K562 (cell line): ENCODE results near the gene SMCO3. TPM values are rescaled to one million over a fixed set of nuclear protein-coding genes. Genes with fewer than 3 reads are reported as not detected.

ENCODE experiments used
- ATAC-seq: fragments of 200-7000 bp; cut with Tn5 transposase; 3 replicates; pipeline ENCODE4 v1.9.1; 2020; ENCODE audit warnings: moderate library complexity
- BruUV-seq: library from RNA; stranded (reverse); fragments of 400-500 nt; replicated peaks from 2 replicates; lab custom pipeline; 2021; lab: Mats Ljungman, UMichigan
- CTCF ChIA-PET: fragments of 300-600 bp; formaldehyde crosslinking; extraction: SDS; loops from one replicate; lab custom pipeline; 2021; ENCODE audit warnings: low intra/inter-chr PET ratio; lab: Yijun Ruan, JAX
- POLR2A ChIA-PET: fragments of 300-600, 350-650 bp; sonication (Branson Sonifier 250); formaldehyde crosslinking; extraction: SDS; loops from one replicate; lab custom pipeline; 2021; ENCODE audit warnings: antibody characterized with exemption, inconsistent platforms; lab: Yijun Ruan, JAX
- DNase-seq, 4 experiments: peaks; one replicate each; pipeline versions ENCODE4 v3.0.0 to v3.0.0-alpha.2; 2011 to 2018; ENCODE audit warnings: low spot score in 3 of 4, mixed read lengths in 3 of 4; ENCODE audit errors: extremely low read depth in 1 of 4
- FAIRE-seq: peaks from 2 replicates; lab custom pipeline; 2011; peaks lifted over from hg19 to GRCh38; lab: Jason Lieb, UNC
- H2AFZ ChIP-seq: 2 replicates; pipeline ENCODE4 v1.6.0; 2011; ENCODE audit warnings: low read depth, low read length, control low read depth, inconsistent platforms
- H3K27ac ChIP-seq: fragments of 200-600 bp; 3 replicates; pipeline ENCODE4 v1.8.0; 2011; ENCODE audit warnings: low read depth, mild to moderate bottlenecking, control low read depth, inconsistent platforms, low read length, moderate library complexity, mixed read lengths; ENCODE audit errors: extremely low read depth
- H3K27me3 ChIP-seq, 2 experiments: fragments of 300-600 bp in 1 of 2; 2 replicates in 1 of 2; 3 replicates in 1 of 2; pipeline versions ENCODE4 v1.6.0 to v1.8.0; 2011; ENCODE audit warnings: inconsistent platforms in 2 of 2, low read length in 2 of 2, mild to moderate bottlenecking in 1 of 2, mixed read lengths in 1 of 2, moderate library complexity in 1 of 2; ENCODE audit not compliant: control insufficient read depth in 2 of 2, insufficient read depth in 2 of 2
- H3K36me3 ChIP-seq: fragments of 300-600 bp; 3 replicates; pipeline ENCODE4 v1.8.0; 2011; ENCODE audit warnings: mild to moderate bottlenecking, low read length, inconsistent platforms; ENCODE audit not compliant: control insufficient read depth, insufficient read depth
- H3K4me1 ChIP-seq, 2 experiments: fragments of 200-600 bp in 1 of 2; replicated peaks in 1 of 2; 2 replicates in 1 of 2; 3 replicates in 1 of 2; pipeline versions ENCODE4 v1.5.1 to v1.8.0; 2011; ENCODE audit warnings: inconsistent platforms in 2 of 2, low read length in 2 of 2, mild to moderate bottlenecking in 1 of 2, mixed read lengths in 1 of 2, moderate library complexity in 1 of 2; ENCODE audit not compliant: control insufficient read depth in 2 of 2, insufficient read depth in 2 of 2
- H3K4me2 ChIP-seq: 2 replicates; pipeline ENCODE4 v1.6.1; 2011; ENCODE audit warnings: low read length, control low read depth, inconsistent platforms, mixed read lengths; ENCODE audit not compliant: insufficient read depth
- H3K4me3 ChIP-seq: fragments of 200-600 bp; sonication (generic), shearing (Covaris generic); 2 replicates; pipeline ENCODE4 v1.5.1; 2016; ENCODE audit warnings: control low read depth, inconsistent platforms
- H3K79me2 ChIP-seq: fragments of 200-600 bp; 3 replicates; pipeline ENCODE4 v1.8.0; 2011; ENCODE audit warnings: low read length, inconsistent platforms; ENCODE audit not compliant: control insufficient read depth, insufficient read depth
- H3K9ac ChIP-seq, 2 experiments: 2 replicates each; pipeline versions ENCODE4 v1.6.0 to v1.6.1; 2011; ENCODE audit warnings: low read depth in 2 of 2, low read length in 2 of 2, control low read depth in 1 of 2, inconsistent platforms in 1 of 2, mild to moderate bottlenecking in 1 of 2, mixed read lengths in 1 of 2; ENCODE audit not compliant: insufficient read depth in 1 of 2
- H3K9me1 ChIP-seq: one replicate; pipeline ENCODE4 v1.6.0; 2011; ENCODE audit warnings: inconsistent platforms, mild to moderate bottlenecking, low read length, moderate library complexity; ENCODE audit not compliant: control insufficient read depth, insufficient read depth
- H3K9me3 ChIP-seq: replicated peaks from 2 replicates; pipeline ENCODE4 v1.5.1; 2011; ENCODE audit warnings: low read depth, low read length, inconsistent platforms; ENCODE audit not compliant: control insufficient read depth, insufficient read depth
- H4K20me1 ChIP-seq: replicated peaks from 2 replicates; pipeline ENCODE4 v1.6.1; 2011; ENCODE audit warnings: low read length, inconsistent platforms, mixed read lengths; ENCODE audit not compliant: control insufficient read depth, insufficient read depth
- CTCFL ChIP-seq: IDR thresholded peaks from 2 replicates; pipeline ENCODE4 v1.6.1; 2011; ENCODE audit warnings: borderline replicate concordance, low read depth, mild to moderate bottlenecking, moderate library complexity, low read length; ENCODE audit not compliant: insufficient read depth, poor library complexity, severe bottlenecking
- E2F4 ChIP-seq: sonication (generic); formaldehyde crosslinking; IDR thresholded peaks from 2 replicates; pipeline ENCODE4 v1.8.0; 2022; ENCODE audit warnings: mild to moderate bottlenecking, low read depth, missing genetic modification reagents
- FOXA3 ChIP-seq, 2 experiments: fragments of 450-650 bp in 1 of 2; sonication (generic) in 1 of 2; formaldehyde crosslinking; IDR thresholded peaks in 1 of 2; conservative IDR thresholded peaks in 1 of 2; 2 replicates each; pipeline versions ENCODE4 v1.4.0 to v1.8.0; 2020 to 2022; ENCODE audit warnings: mild to moderate bottlenecking in 2 of 2, missing genetic modification reagents in 1 of 2
- MXI1 ChIP-seq: IDR thresholded peaks from 2 replicates; pipeline ENCODE4 v1.6.1; 2011; ENCODE audit warnings: low read depth, mild to moderate bottlenecking, improper control_type of control experiment, low read length
- NCOA4 ChIP-seq: fragments of 450-650 bp; IDR thresholded peaks from 2 replicates; pipeline ENCODE4 v1.6.1; 2018; ENCODE audit warnings: mild to moderate bottlenecking; ENCODE audit not compliant: partially characterized antibody
- SAP30 ChIP-seq: fragments of 200-600 bp; sonication (generic); IDR thresholded peaks from 2 replicates; pipeline ENCODE4 v1.6.1; 2012; ENCODE audit warnings: borderline replicate concordance, low read depth, mild to moderate bottlenecking, moderate library complexity, low read length, control low read depth, inconsistent platforms; ENCODE audit not compliant: insufficient read depth, poor library complexity, severe bottlenecking
- ZBTB2 ChIP-seq: fragments of 450-650 bp; IDR thresholded peaks from 2 replicates; pipeline ENCODE4 v1.6.1; 2016; ENCODE audit warnings: antibody characterized with exemption
- ZBTB49 ChIP-seq: sonication (generic); formaldehyde crosslinking; IDR thresholded peaks from 2 replicates; pipeline ENCODE4 v1.8.0; 2022; ENCODE audit warnings: missing genetic modification reagents, mild to moderate bottlenecking, borderline replicate concordance
- ZNF197 ChIP-seq: fragments of 200-800 bp; sonication (Bioruptor generic); IDR thresholded peaks from 2 replicates; pipeline ENCODE4 v1.6.1; 2016; ENCODE audit warnings: low read depth, missing genetic modification characterization, missing compliant biosample characterization
- WGBS: fragments of 100-300 bp; shearing (Covaris generic); methylation state at CpG from one replicate; pipeline ENCODE4 v1.1.6; 2016; ENCODE audit warnings: low coverage, mixed read lengths; ENCODE audit not compliant: insufficient coverage; ENCODE audit errors: missing lambda C conversion rate; 5-methylcytosine and 5-hydroxymethylcytosine counted together
- in situ Hi-C: fragments of 300-500 bp; cut with MboI; formaldehyde crosslinking; loops from 4 replicates; pipeline ENCODE4 v1.15.0; 2018; ENCODE audit warnings: inconsistent platforms, mixed read lengths
- intact Hi-C: fragments of 100-400 bp; cut with micrococcal nuclease; formaldehyde crosslinking; loops from 2 replicates; pipeline ENCODE4 v1.14.2; 2022
- polyA plus RNA-seq, 8 experiments: library from polyadenylated mRNA; depleted of rRNA in 4 of 8; stranded (reverse) in 5 of 8; unstranded in 3 of 8; fragments of >200 nt; fragmentation: Nextera tagmentation in 2 of 8; fragmentation: Illumina TruSeq in 1 of 8; extraction: Ambion mirVana in 2 of 8; extraction: Trizol in 1 of 8; gene quantifications; 2 replicates each; pipeline versions ENCODE4 v1.2.1 to v1.2.3, GENCODE V29; 2011 to 2014; ENCODE audit warnings: inconsistent platforms in 1 of 8, missing spikeins in 1 of 8
- total RNA-seq, 7 experiments: library from RNA; depleted of rRNA in 6 of 7; stranded (reverse); fragments of >200 nt in 6 of 7; fragmentation: Illumina TruSeq in 2 of 7; extraction: Trizol in 2 of 7; gene quantifications; 2 replicates each; pipeline versions ENCODE4 v1.2.1 to v1.2.3, GENCODE V29; 2011 to 2021; ENCODE audit warnings: low replicate concordance in 1 of 7

The SMCO3 gene
- total and polyA plus RNA-seq, 9 of the 15 experiments (the other 6 are each of a cell fraction or from before 2014, with no cell fraction given), result 0.10 to 0.14 TPM; not detected in 7

GRCh38 chr12:14770496-14771461 lies 43.2 kb downstream of the SMCO3 start (continued):
- TF ChIP-seq E2F4 (no peak), CTCFL (no peak)

- Histone ChIP-seq H3K9ac (no peak overlapping the region), H3K4me3 (no peak overlapping the region), H3K36me3 (no peaks in the 10 kb centered on the region), H3K4me1 (no peaks in the 10 kb centered on the region; a peak in 1 of 5 replicates), H2AFZ (no peak overlapping the region), H3K4me2 (no peak overlapping the region), H3K27me3 (peaks cover 0 to 14% of the 10 kb centered on the region in 2 experiments; a peak in 1 of 5 replicates), H3K27ac (no peak overlapping the region), H3K9me3 (no peaks in the 10 kb centered on the region), H3K9me1 (no peaks in the 10 kb centered on the region), H3K79me2 (no peaks in the 10 kb centered on the region), H4K20me1 (no peaks in the 10 kb centered on the region)
- ChIA-PET CTCF (no interaction called here), POLR2A (no interaction called here)
- WGBS, result 74% methylated on average over 19 of the region's 38 CpGs
- intact Hi-C loops (no loop called here), in situ Hi-C loops (no loop called here)
- FAIRE-seq (no peak), DNase-seq (no peak), ATAC-seq (no peak)
- BruUV-seq, result no TSS peak
- no peak for TF ChIP-seq NCOA4
- TF ChIP-seq SAP30, result no peak
- no peak for TF ChIP-seq ZBTB2
- TF ChIP-seq FOXA3 (CRISPR knock-in tag; conservative IDR thresholded peaks at IDR 0.05 in 1 of 2, IDR thresholded peaks at IDR 0.05 in 1 of 2), result no peak
- TF ChIP-seq ZNF197, result no peak
- no peak for TF ChIP-seq MXI1
- TF ChIP-seq ZBTB49, result no peak
These were observed 44.0 kb downstream of the SMCO3 start for GRCh38 chr12:14769969-14770495.
